Spinal cord (tissue), 10 donors: ENCODE data around the gene DUSP8. TPM values are rescaled to one million over a fixed set of nuclear protein-coding genes. Genes with fewer than 3 reads are reported as not detected.

ENCODE experiments used
- DNase-seq, 6 donors: peaks; one replicate each; pipeline versions ENCODE4 v3.0.0 to v3.0.0-alpha.2; 2013 to 2015; ENCODE audit warnings: low spot score in 6 of 6, low read depth in 4 of 6
- H3K27ac ChIP-seq: one replicate; pipeline ENCODE4 v1.5.1; 2013; ENCODE audit warnings: low read depth, low read length, control low read depth
- H3K27me3 ChIP-seq: one replicate; pipeline ENCODE4 v1.6.1; 2013; ENCODE audit warnings: low read length; ENCODE audit not compliant: control insufficient read depth, insufficient read depth
- H3K36me3 ChIP-seq: one replicate; pipeline ENCODE4 v1.6.1; 2013; ENCODE audit warnings: low read length; ENCODE audit not compliant: control insufficient read depth, insufficient read depth
- H3K4me1 ChIP-seq: one replicate; pipeline ENCODE4 v1.6.1; 2013; ENCODE audit warnings: low read length; ENCODE audit not compliant: control insufficient read depth, insufficient read depth
- H3K4me3 ChIP-seq: one replicate; pipeline ENCODE4 v1.5.1; 2013; ENCODE audit warnings: low read depth, low read length, control low read depth
- H3K9me3 ChIP-seq: one replicate; pipeline ENCODE4 v1.6.1; 2013; ENCODE audit warnings: low read length; ENCODE audit not compliant: control insufficient read depth, insufficient read depth
- WGBS: methylation state at CpG from one replicate; pipeline ENCODE4 v1.1.5; 2013; ENCODE audit warnings: missing lambda C conversion rate; ENCODE audit not compliant: insufficient coverage; 5-methylcytosine and 5-hydroxymethylcytosine counted together
- polyA plus RNA-seq, 2 donors: library from polyadenylated mRNA; unstranded; fragments of 120-200 nt; gene quantifications; one replicate each; pipeline ENCODE4 v1.2.1, GENCODE V29; 2013; ENCODE audit not compliant: insufficient read length in 2 of 2
- total RNA-seq, 2 donors: library from RNA; depleted of rRNA in 1 of 2; stranded (reverse); fragments of 120-200 nt in 1 of 2; fragments of >200 nt in 1 of 2; gene quantifications; one replicate each; pipeline versions ENCODE4 v1.2.3 to v1.2.4, GENCODE V29; 2013 to 2014
- donor health status: healthy.

Gene DUSP8
- total and polyA plus RNA-seq, 4 donors, result 2.9 to 86.2 (median 38.2) TPM

DNA sequence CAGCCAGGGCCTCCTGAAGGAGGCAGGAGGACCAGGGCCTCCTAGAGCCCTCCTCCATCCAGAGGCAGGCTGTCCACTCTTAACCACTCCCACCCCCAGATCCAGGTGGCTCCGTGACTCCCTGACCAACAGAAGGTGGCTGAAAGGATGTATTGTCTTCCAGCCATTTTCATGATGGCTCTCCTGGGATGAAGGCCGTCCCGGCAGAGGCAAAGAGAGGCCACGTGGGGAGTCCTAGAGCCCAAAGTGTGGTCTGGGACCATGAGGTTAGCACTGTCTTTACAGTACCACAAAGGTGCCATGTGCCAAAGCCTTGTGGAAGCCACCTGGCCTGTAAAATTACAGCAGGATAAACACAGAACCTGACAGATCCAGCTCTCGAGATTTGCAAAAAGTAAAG lies 42.3 kb downstream of the DUSP8 start:
- WGBS, result 63% methylated on average over 3 of the region's 5 CpGs
- DNase-seq, result no peak
- Histone ChIP-seq H3K9me3 (no peaks in the 10 kb centered on the region), H3K4me3 (no peak overlapping the region), H3K27ac (no peak overlapping the region), H3K4me1 (peaks cover 47% of the 10 kb centered on the region), H3K27me3 (no peaks in the 10 kb centered on the region), H3K36me3 (peaks cover 40% of the 10 kb centered on the region)

DNA sequence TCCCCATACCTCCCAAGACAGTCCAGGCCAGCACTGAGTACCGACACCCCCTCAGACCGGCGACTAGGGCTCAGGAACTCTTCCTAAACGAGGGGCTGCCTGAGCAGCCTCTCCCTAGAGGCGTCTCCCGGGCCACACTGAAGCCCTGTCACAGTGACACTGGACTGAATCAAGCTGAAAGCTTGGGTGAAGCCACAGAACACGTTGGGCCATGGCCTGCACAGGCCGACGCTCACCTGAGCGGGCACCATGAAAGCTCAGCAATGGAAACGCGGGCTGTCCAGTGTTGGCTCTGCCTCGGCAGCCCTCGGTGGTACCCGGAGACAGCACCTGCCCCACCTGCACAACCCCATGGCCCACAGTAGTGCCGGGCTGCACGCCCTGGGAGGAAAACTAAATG lies 42.8 kb downstream of the DUSP8 start:
- no peaks in the 10 kb centered on the region for H3K9me3 ChIP-seq
- H3K27me3 ChIP-seq, result no peaks in the 10 kb centered on the region
- no peak overlapping the region for H3K27ac ChIP-seq
- 90% methylated on average over 13 of the region's 17 CpGs for WGBS
- H3K4me1 ChIP-seq, result peaks cover 46% of the 10 kb centered on the region
- DNase-seq, result no peak
- peaks cover 36% of the 10 kb centered on the region for H3K36me3 ChIP-seq
- no peak overlapping the region for H3K4me3 ChIP-seq

DNA sequence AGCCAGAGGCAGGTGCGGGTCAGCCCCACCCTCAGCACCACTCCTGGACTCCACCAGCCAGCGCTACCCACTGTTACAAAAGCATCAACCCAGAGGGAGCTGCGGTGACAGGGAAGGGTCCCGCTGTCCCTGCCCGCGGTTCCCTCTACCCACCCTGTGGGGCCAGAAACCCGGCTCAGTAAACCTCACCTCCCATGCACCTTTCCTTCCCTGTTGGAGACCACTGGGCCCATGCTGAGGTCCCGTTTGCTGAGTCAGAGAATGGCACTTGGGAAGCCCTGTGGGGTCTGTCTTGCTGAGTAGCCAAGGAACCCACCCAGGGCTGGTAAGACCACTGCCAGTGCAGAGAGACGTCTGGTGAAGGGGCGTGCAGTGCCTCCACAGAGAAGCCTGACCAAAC lies 43.4 kb downstream of the DUSP8 start:
- Histone ChIP-seq H3K36me3 (peaks cover 38% of the 10 kb centered on the region), H3K27me3 (no peaks in the 10 kb centered on the region), H3K4me1 (peaks cover 44% of the 10 kb centered on the region), H3K9me3 (no peaks in the 10 kb centered on the region), H3K27ac (no peak overlapping the region), H3K4me3 (no peak overlapping the region)
- DNase-seq, result no peak
- WGBS, result 83% methylated on average over 7 of the region's 10 CpGs

DNA sequence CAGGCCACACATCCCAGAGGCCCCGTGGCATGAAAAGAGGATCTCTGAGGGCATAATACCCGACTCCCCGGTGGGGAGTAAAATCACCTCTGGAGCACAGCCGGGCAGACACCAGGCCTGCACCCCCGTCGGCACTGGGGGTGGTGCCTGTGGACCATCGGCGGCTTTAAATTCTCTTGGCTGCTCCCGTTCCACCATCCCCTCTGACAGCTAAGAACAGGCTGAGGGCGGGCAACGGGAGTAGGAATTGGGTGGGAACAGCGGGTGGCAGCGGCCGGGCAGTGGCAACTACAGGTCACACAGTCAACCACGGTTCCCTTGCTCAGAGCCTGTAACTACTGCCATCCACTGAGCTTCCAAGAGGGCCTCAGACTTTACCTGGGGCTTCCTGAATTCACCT lies 45.3 kb downstream of the DUSP8 start:
- H3K4me3 ChIP-seq, result no peak overlapping the region
- DNase-seq, result no peak
- 66% methylated on average over 8 of the region's 15 CpGs for WGBS
- H3K27ac ChIP-seq, result no peak overlapping the region
- H3K27me3 ChIP-seq, result no peaks in the 10 kb centered on the region
- H3K36me3 ChIP-seq, result peaks cover 22% of the 10 kb centered on the region
- peaks cover 28% of the 10 kb centered on the region for H3K4me1 ChIP-seq
- no peaks in the 10 kb centered on the region for H3K9me3 ChIP-seq

DNA sequence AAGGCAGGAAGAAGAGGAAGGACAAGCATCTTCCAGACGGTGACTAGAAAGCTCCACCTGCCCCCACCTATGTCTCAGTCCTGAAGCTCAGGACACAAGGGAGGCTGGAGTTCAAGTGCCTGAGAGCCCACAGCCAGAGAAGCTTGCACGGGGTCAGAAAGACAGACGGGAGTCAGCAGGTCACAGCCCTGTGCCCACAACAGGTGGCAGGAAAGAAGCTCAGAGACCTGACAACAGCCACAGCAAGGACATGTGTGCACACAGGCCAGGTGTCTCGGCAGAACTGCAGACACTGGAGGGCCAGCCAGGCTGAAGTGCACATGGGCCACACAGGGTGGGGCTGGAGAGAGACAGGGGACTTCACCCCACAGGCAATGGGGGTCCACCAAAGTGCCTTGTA lies 48.3 kb downstream of the DUSP8 start:
- Histone ChIP-seq H3K27me3 (no peaks in the 10 kb centered on the region), H3K36me3 (peaks cover 16% of the 10 kb centered on the region), H3K27ac (no peak overlapping the region), H3K9me3 (no peaks in the 10 kb centered on the region), H3K4me1 (peaks cover 22% of the 10 kb centered on the region), H3K4me3 (no peak overlapping the region)
- WGBS, result 95% methylated on average over 3 of the region's 4 CpGs
- DNase-seq, result no peak

DNA sequence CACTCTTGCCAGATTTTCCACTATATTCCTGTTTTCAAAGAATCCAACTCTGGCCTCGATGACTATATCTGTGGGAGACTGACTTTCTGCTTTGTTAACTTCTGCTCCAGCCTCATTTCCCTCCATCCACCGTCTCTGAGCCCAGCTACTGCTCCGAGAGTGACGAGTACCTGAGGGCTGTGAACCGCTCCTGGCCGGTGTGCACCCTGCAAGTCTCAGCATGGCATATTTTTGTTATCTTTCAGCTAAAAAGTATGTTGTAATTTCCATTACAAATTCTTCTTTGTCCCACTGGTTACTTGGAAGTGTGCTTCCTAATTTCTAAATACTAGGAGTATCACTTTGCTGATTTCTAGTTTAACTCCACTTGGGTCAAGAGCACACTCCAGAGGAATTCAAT lies 49.0 kb downstream of the DUSP8 start:
- Histone ChIP-seq H3K4me3 (no peak overlapping the region), H3K27me3 (no peaks in the 10 kb centered on the region), H3K4me1 (peaks cover 24% of the 10 kb centered on the region), H3K27ac (no peak overlapping the region), H3K9me3 (no peaks in the 10 kb centered on the region), H3K36me3 (peaks cover 20% of the 10 kb centered on the region)
- no peak for DNase-seq
- 88% methylated on average over 5 of the region's 6 CpGs for WGBS

DNA sequence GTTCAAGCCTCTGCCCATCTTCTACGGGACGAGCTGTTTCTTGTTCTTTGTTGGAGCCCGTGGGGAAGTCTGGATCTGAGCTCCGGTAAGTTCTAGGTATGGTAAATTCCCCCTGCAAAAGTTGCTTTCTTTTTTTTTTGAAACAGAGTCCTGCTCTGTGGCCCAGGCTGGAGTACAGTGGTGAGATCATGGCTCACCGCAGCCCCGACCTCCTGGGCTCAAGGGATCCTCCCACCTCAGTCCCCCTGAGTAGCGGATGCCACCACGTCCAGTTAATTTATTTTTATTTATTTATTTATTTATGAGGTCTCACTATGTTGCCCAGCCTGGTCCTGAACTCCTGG lies 50.0 kb downstream of the DUSP8 start:
- Histone ChIP-seq H3K36me3 (peaks cover 29% of the 10 kb centered on the region), H3K27me3 (no peaks in the 10 kb centered on the region), H3K27ac (no peak overlapping the region), H3K4me3 (no peak overlapping the region), H3K9me3 (no peaks in the 10 kb centered on the region), H3K4me1 (peaks cover 33% of the 10 kb centered on the region)
- WGBS, result 87% methylated on average over 4 of the region's 8 CpGs
- no peak for DNase-seq

DNA sequence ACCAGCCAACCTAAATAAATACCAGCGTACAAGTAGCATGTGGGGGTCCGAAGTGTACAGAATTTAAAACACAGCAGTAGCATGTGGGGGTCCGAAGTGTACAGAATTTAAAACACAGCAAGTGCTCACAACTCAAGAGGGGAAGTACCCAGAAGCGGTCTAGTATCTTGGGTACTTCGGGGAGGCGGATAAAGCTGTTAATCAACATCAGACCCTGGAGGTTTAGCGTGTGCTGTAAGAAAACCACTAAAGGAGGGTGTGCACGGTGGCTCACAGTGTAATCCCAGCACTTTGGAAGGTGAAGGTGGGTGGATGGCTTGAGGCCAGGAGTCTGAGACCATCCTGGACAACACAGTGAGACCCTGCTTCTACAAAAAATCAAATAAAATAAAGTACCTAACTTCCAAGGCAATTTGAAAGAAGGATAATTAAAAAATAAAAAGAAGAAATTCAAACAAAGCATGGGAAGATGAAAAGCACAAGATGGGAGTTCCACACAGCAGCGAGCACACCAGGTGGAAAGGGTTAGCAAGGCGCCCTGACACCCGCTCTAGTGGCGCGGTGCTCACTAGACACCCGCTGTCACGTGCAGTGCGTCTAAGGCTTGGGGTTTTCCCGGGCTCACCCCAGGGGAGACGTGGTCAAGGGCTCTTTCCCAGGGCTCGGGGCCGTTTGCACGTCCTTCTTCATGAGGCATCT lies 50.5 kb downstream of the DUSP8 start:
- Histone ChIP-seq H3K9me3 (no peaks in the 10 kb centered on the region), H3K27me3 (no peaks in the 10 kb centered on the region), H3K27ac (no peak overlapping the region), H3K36me3 (peaks cover 25% of the 10 kb centered on the region), H3K4me3 (no peak overlapping the region), H3K4me1 (peaks cover 34% of the 10 kb centered on the region)
- 67% methylated on average over 14 of the region's 21 CpGs for WGBS
- no peak for DNase-seq

DNA sequence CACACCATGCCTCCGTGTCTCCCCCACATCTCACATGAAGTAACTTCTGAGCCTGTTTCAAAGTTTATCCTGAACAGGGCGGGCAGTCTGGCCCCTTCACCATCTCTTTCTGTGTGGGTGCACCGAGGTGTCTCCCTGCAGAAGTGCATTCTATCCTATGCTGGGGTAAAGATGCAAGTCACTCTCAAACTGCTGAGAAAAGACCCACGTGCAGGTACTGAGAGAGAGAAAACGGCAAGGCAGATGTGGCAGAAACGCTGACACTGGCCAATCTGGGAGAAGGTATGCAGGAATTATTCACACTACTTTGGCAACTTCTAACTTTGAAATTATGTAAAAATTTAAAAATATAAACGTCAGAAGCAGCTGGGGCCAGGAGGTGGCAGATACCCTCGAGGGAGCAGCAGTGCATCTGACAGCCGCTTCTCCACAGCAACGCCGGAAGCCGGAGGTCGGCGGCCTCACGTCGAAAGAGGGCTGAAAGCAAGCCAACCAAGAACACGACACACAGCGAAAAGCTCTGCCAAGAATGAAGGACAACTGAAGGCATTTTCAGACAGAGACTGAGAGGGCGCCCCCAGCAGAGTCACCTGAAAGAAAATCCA lies 51.3 kb downstream of the DUSP8 start:
- peaks cover 40% of the 10 kb centered on the region for H3K4me1 ChIP-seq
- no peaks in the 10 kb centered on the region for H3K27me3 ChIP-seq
- 39% methylated on average over 17 of the region's 19 CpGs for WGBS
- peaks cover 25% of the 10 kb centered on the region for H3K36me3 ChIP-seq
- DNase-seq, result peak in 1 of 6 donors; percentile 43
- H3K27ac ChIP-seq, result no peak overlapping the region
- no peak overlapping the region for H3K4me3 ChIP-seq
- H3K9me3 ChIP-seq, result no peaks in the 10 kb centered on the region

DNA sequence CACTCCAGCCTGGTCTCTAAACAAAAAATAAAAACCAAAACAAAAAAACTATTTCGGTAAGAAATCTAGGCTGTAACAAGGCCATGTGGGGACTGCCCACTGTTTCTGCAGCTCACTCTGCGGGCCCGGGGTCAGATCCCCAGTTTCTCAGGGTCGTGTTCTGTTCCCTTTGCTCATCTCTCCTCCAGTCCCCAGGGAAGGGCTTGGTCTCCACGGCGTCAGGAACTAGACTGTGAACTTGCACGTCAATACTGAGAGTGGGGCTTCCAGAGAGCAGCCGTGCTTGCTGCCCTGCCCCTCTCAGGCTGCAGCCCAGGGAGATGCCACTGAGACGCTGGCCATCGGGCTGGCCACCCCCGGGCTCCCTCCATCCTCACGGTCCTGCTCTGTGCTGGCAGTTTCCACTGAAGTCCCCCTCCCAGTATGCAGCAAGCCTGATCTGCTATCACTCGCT lies 51.8 kb downstream of the DUSP8 start:
- H3K9me3 ChIP-seq, result no peaks in the 10 kb centered on the region
- no peaks in the 10 kb centered on the region for H3K27me3 ChIP-seq
- no peak overlapping the region for H3K4me3 ChIP-seq
- peaks cover 45% of the 10 kb centered on the region for H3K4me1 ChIP-seq
- WGBS, result 62% methylated on average over 13 of the region's 13 CpGs
- DNase-seq, result no peak
- no peak overlapping the region for H3K27ac ChIP-seq
- peaks cover 25% of the 10 kb centered on the region for H3K36me3 ChIP-seq
